RWPE2 (cell line): ENCODE results near the gene MYOM3.
"Not testable (repeated sequence)": the region's sequence is repeated elsewhere in the genome, so short reads cannot be mapped to it uniquely, and the experiment has no call there.

Experiments
- ATAC-seq: fragments of 200-7000 bp; cut with Tn5 transposase; 3 replicates; pipeline ENCODE4 v1.9.1; 2021; ENCODE audit warnings: low read depth
- DNase-seq: peaks from one replicate; pipeline ENCODE4 v3.0.0-alpha.2; 2020; ENCODE audit warnings: low spot score
- H3K27ac ChIP-seq: fragments of 450-650 bp; 2 replicates; pipeline ENCODE4 v1.5.1; 2017; ENCODE audit warnings: mild to moderate bottlenecking; ENCODE audit not compliant: poor library complexity, severe bottlenecking
- H3K27me3 ChIP-seq: fragments of 250-450 bp; sonication (Bioruptor Pico); 2 replicates; pipeline ENCODE4 v1.5.1; 2021; ENCODE audit warnings: mild to moderate bottlenecking, moderate library complexity; ENCODE audit not compliant: insufficient read depth, poor library complexity, severe bottlenecking
- H3K36me3 ChIP-seq: fragments of 250-450 bp; sonication (Bioruptor Pico); 2 replicates; pipeline ENCODE4 v1.5.1; 2020; ENCODE audit warnings: low read depth, mild to moderate bottlenecking, moderate library complexity
- H3K4me1 ChIP-seq: fragments of 250-450 bp; sonication (Bioruptor Pico); 2 replicates; pipeline ENCODE4 v1.5.1; 2021; ENCODE audit warnings: mild to moderate bottlenecking, moderate library complexity; ENCODE audit not compliant: insufficient read depth, poor library complexity, severe bottlenecking
- H3K4me3 ChIP-seq: fragments of 250-450 bp; sonication (Bioruptor Pico); 2 replicates; pipeline ENCODE4 v1.5.1; 2021; ENCODE audit warnings: mild to moderate bottlenecking, moderate library complexity; ENCODE audit not compliant: severe bottlenecking
- H3K9me3 ChIP-seq: fragments of 250-450 bp; sonication (Bioruptor Pico); 2 replicates; pipeline ENCODE4 v1.5.1; 2021; ENCODE audit warnings: mild to moderate bottlenecking, moderate library complexity; ENCODE audit not compliant: severe bottlenecking
- CTCF ChIP-seq: fragments of 450-650 bp; IDR thresholded peaks from one replicate; pipeline ENCODE4 v1.5.1; 2017; ENCODE audit warnings: mild to moderate bottlenecking, moderate library complexity; ENCODE audit not compliant: poor library complexity, severe bottlenecking

The MYOM3 gene

GRCh38 chr1:24057171-24057570, 54.8 kb downstream of the MYOM3 start:
- no peak for DNase-seq
- H3K27ac ChIP-seq = no peak overlapping the region
- H3K4me3 ChIP-seq = no peak overlapping the region
- no peak for TF ChIP-seq CTCF
- ATAC-seq = no peak
- H3K9me3 ChIP-seq = no peaks in the 10 kb centered on the region
- H3K36me3 ChIP-seq = no peaks in the 10 kb centered on the region
- no peaks in the 10 kb centered on the region for H3K4me1 ChIP-seq
- H3K27me3 ChIP-seq = no peaks in the 10 kb centered on the region

- no peak overlapping the region for H3K4me3 ChIP-seq
- TF ChIP-seq CTCF = no peak
- H3K9me3 ChIP-seq = no peaks in the 10 kb centered on the region
- H3K4me1 ChIP-seq = no peaks in the 10 kb centered on the region
- H3K36me3 ChIP-seq = no peaks in the 10 kb centered on the region
- DNase-seq (no peak), ATAC-seq (no peak)
- H3K27ac ChIP-seq = no peak overlapping the region
- H3K27me3 ChIP-seq = no peaks in the 10 kb centered on the region
These were observed 56.3 kb downstream of the MYOM3 start for GRCh38 chr1:24055681-24056080.

GRCh38 chr1:24052220-24052619, 59.7 kb downstream of the MYOM3 start:
- H3K36me3 ChIP-seq = no peaks in the 10 kb centered on the region
- H3K27me3 ChIP-seq = no peaks in the 10 kb centered on the region
- TF ChIP-seq CTCF = no peak
- H3K4me1 ChIP-seq = peaks cover 7% of the 10 kb centered on the region
- ATAC-seq (no peak), DNase-seq (no peak)
- no peaks in the 10 kb centered on the region for H3K9me3 ChIP-seq
- H3K27ac ChIP-seq = no peak overlapping the region
- no peak overlapping the region for H3K4me3 ChIP-seq

- no peaks in the 10 kb centered on the region for H3K27me3 ChIP-seq
- H3K36me3 ChIP-seq = no peaks in the 10 kb centered on the region
- ATAC-seq = no peak
- no peak overlapping the region for H3K4me3 ChIP-seq
- TF ChIP-seq CTCF = no peak
- peaks cover 15% of the 10 kb centered on the region for H3K4me1 ChIP-seq
- no peaks in the 10 kb centered on the region for H3K9me3 ChIP-seq
- H3K27ac ChIP-seq = no peak overlapping the region
- no peak for DNase-seq
These were observed 60.6 kb downstream of the MYOM3 start for GRCh38 chr1:24051206-24051945.

- Histone ChIP-seq H3K4me3 (no peak overlapping the region), H3K27ac (no peak overlapping the region), H3K36me3 (no peaks in the 10 kb centered on the region), H3K9me3 (no peaks in the 10 kb centered on the region), H3K4me1 (peaks cover 25% of the 10 kb centered on the region), H3K27me3 (no peaks in the 10 kb centered on the region)
- no peak for TF ChIP-seq CTCF
- DNase-seq (no peak), ATAC-seq (no peak)
These were observed 62.2 kb downstream of the MYOM3 start for GRCh38 chr1:24049733-24050132.

GRCh38 chr1:24048894-24049293, 63.0 kb downstream of the MYOM3 start:
- not testable (repeated sequence) for ATAC-seq, H3K36me3 ChIP-seq, H3K9me3 ChIP-seq, H3K27me3 ChIP-seq, DNase-seq, H3K4me3 ChIP-seq
- peak overlapping the region; percentile 67 for H3K27ac ChIP-seq
- H3K4me1 ChIP-seq = peaks cover 25% of the 10 kb centered on the region
